ENCODE results near the gene ADGB.

The ADGB gene

GRCh38 chr6:146613947-146614346, 15.2 kb downstream of the ADGB start:
- DNase-seq: no peak
- intact Hi-C loops (cut with DNase I): no loop called here

GRCh38 chr6:146620655-146621054, 21.9 kb downstream of the ADGB start:
- no peak for DNase-seq
- intact Hi-C loops (cut with DNase I): no loop called here

DNA sequence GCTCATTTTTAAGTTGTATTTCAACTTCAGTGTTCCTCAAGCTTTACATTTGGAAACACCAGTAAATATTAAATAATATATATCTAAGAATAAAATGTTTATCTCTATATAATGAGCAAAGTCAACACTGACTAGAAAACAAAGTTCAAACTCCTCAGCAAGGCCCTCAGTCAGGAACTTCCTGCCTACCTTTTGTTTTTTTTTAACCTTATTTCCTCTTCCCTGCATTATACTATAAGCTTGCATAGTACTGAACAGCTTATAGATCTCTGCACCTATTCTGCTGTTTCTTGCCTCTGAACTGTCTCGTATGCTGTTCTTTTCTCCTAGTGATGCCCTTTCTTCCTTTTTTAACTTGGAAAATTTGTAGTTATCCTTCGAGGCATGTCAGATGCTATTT, 29.6 kb downstream of the ADGB start:
- intact Hi-C loops (cut with DNase I): no loop called here
- no peak for DNase-seq

GRCh38 chr6:146634022-146634421, 35.2 kb downstream of the ADGB start:
- intact Hi-C loops (cut with DNase I): no loop called here

GRCh38 chr6:146635165-146635564, 36.4 kb downstream of the ADGB start:
- no peak for DNase-seq
- intact Hi-C loops (cut with DNase I): no loop called here

More at GRCh38 chr6:146634022-146634421, 35.2 kb downstream of the ADGB start:
- DNase-seq: no peak

GRCh38 chr6:146636481-146636880, 37.7 kb downstream of the ADGB start:
- no peak for DNase-seq
- intact Hi-C loops (cut with DNase I): no loop called here

DNA sequence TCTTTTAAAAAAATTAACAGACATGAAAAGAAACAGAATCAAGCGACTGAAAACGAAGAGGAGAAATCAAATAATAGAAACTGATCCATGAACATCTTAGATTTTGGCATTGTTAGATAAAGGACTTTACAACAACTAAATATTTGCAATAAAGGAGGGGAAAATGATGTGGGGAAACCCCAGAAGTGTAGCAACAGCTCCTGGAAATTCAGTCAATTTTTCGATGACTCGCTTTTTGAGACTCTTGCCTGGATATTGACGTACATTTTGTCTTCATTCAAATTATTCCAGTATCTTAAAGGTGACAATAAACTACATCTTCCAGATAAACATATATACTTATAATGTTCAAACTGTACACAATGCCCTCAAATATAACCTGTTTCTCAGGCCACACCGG, 44.1 kb downstream of the ADGB start:
- no peak for DNase-seq
- intact Hi-C loops (cut with DNase I): no loop called here

GRCh38 chr6:146650799-146651481, 52.2 kb downstream of the ADGB start:
- intact Hi-C loops (cut with DNase I): no loop called here

DNA sequence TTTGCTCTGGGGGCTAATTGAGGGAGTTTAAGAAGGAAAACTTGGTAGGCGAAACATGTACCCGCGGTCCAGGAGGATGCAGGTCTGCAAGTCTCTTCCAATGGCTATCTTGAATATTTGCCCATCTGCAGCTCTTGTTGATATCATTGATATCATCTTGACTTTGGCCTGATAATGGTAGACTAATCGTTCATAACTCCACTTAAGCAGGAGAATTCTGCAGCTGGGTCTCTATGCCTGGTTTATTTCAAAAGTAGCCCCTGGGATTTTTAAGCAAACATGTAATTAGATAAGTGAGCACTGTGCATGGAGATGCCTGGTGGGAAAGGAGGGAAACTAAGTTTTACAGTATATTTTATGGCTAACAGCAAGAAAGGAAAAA, 52.7 kb downstream of the ADGB start:
- intact Hi-C loops (cut with DNase I): no loop called here
- no peak for DNase-seq

More at GRCh38 chr6:146650799-146651481, 52.2 kb downstream of the ADGB start:
- DNase-seq: peak in 4 of 42 donors; percentile 5 to 46 (median 16)

GRCh38 chr6:146657432-146657831, 58.7 kb downstream of the ADGB start:
- DNase-seq: no peak
- intact Hi-C loops (cut with DNase I): no loop called here

DNA sequence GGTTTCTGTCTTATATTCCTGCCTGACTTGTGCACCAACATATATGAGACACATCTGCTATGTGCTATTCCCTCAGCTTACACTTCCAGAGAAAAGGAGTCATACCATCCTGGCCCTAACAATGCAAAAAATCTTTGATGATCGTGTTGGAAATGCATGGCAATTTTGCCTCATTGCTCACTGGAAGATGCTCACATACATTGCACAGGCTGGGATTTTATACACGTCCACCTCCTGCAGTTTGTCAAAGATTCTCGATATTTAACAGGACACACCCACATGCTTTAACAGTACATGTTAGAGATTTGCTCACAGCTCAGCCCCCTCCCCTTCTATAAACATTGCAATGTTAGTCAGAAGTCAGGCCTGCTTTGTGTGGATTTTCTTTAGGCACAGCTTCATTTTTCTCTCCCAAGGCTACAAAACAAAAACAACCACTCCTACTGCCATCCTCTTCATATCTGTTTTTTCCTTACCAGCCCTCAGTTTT, 66.1 kb downstream of the ADGB start:
- DNase-seq: no peak
- intact Hi-C loops (cut with DNase I): no loop called here

DNA sequence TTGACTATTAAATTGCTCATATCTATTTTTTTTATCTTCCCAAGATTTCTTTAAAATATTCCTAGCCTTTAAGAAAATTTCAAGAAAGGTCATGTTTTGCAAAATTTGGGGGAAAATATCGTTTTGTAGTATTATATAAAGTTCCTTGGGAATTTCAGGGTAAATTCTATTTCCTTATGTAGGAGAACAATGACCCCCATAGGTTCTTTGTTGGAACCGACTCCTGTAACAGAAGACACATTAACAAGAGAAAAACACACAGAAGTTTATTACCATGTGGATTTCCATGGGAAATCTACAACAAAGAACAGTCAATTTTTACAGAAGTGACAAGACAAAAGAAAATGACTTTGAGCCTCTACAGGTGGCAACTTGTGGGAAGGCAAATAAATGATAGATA, 68.1 kb downstream of the ADGB start:
- intact Hi-C loops (cut with DNase I): no loop called here
- no peak for DNase-seq

GRCh38 chr6:146670161-146670560, 71.4 kb downstream of the ADGB start:
- intact Hi-C loops (cut with DNase I): no loop called here
- no peak for DNase-seq

DNA sequence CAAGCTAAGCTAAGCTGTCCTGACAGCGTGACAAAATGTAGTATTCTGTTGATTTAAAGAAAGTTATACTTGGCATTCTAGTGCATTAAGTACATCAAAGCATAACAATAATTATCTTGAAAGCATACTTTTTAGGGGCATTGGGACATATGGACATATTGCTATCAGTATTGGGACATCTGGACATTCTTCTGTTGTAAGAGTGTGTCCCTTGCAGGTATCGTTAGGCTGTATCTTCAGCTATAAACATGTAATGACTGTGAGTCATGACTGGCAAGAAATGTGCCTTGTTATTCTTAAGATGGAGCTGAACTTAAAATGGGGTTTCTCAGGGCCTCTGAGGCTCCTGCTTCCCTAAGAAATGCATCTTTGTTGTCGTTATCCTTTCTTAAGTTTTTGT, 74.3 kb downstream of the ADGB start:
- no peak for DNase-seq

GRCh38 chr6:146679386-146679785, 80.6 kb downstream of the ADGB start:
- intact Hi-C loops (cut with DNase I): no loop called here
- no peak for DNase-seq

More for the DNA sequence above, 74.3 kb downstream of the ADGB start:
- intact Hi-C loops (cut with DNase I): no loop called here

GRCh38 chr6:146682919-146683318, 84.1 kb downstream of the ADGB start:
- intact Hi-C loops (cut with DNase I): no loop called here
- no peak for DNase-seq

DNA sequence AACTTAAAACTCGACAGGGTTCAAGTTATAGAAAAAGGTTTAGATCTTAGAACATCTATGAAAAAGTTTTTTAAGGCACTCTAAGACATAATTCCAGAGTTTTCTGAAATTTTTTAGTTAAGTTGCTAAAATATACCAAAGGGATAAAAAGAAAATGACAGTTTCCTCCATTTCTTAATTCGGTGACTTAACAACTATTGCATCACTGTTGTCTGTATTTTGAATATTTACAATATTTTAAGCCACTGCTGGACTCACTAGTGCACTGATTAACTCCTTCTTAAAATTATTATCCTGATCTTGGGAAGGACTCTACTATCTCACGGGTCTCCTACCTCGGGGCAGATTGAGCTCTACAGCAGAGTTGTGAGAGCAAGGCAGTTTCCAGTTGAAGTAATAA, 91.0 kb downstream of the ADGB start:
- intact Hi-C loops (cut with DNase I): no loop called here
- DNase-seq: no peak

- intact Hi-C loops (cut with DNase I): no loop called here
- no peak for DNase-seq
Observed at GRCh38 chr6:146693342-146693741, 94.6 kb downstream of the ADGB start.

DNA sequence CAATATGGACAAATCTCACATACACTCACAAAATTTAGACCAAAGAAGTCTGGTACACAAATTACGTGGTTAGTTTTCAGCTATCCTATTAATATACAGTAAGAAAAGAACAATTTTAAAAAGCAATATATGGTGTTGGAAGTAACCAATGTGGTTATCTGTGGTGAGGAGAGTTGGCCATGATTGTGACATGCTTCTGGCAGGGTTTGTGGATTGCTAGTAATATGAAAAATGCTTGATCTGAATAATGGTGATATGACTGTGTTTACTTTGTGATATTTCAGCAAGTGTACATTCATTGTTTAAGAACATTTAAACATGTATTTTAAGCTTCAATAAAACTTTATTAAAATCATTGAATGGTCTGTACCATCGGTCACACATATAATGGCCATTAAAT, 99.1 kb downstream of the ADGB start:
- DNase-seq: no peak
- intact Hi-C loops (cut with DNase I): no loop called here

DNA sequence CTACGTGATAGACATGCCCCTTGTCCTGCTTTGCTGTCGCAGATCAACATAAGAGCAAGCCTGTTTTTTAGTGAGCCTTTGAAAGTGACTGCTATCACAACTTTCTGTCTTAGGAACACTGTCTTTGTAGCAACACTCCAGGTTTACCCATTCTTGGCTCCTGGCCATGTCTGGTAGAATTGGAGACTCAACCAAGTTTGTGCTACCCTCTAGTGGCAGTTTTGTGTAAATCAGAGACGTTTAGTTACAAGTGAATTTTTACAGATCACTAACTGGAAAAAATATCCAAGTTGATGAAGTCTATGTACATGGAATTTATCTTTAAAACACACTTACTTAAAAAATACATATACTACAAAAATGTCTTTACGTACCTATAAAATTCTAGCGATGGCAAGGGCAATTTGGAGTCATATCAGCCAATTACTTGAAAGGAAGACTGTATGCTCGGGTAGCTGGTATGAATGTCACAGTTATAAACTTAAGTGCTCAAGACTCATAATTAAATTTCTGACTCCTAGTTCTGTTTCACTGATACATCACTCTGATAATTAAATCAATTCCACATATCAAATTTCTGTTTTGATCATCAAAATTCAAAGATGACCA, 101.4 kb downstream of the ADGB start:
- intact Hi-C loops (cut with DNase I): no loop called here
- DNase-seq: peak in 40 of 42 donors; percentile 9 to 93 (median 74)

GRCh38 chr6:146701632-146702031, 102.9 kb downstream of the ADGB start:
- intact Hi-C loops (cut with DNase I): no loop called here

More at GRCh38 chr6:146701632-146702031, 102.9 kb downstream of the ADGB start:
- DNase-seq: no peak

Data from head of caudate nucleus (tissue), 42 donors.